Left cardiac atrium (tissue), 4 donors: ENCODE results near the gene ENOPH1. TPM values are rescaled to one million over a fixed set of nuclear protein-coding genes. Genes with fewer than 3 reads are reported as not detected.
"Not testable (repeated sequence)": the region's sequence is repeated elsewhere in the genome, so short reads cannot be mapped to it uniquely, and the experiment has no call there.

Experiments used
- ATAC-seq, 2 donors: fragments of 200-7000 bp; cut with Tn5 transposase; one replicate each; pipeline ENCODE4 v1.9.1; 2020; ENCODE audit warnings: mild to moderate bottlenecking in 2 of 2, moderate library complexity in 2 of 2
- DNase-seq: peaks from one replicate; pipeline ENCODE4 v3.0.0-alpha.2; 2020
- intact Hi-C, 2 donors: fragments of 100-400 bp; cut with DNase I; formaldehyde crosslinking; loops; one replicate each; pipeline versions ENCODE4 v1.14.1 to v1.15.1; 2022 to 2023
- long read RNA-seq: library from polyadenylated mRNA; unstranded; transcript quantifications from one replicate; pipeline ENCODE4 v2.0.0, GENCODE V29; 2021
- total RNA-seq, 2 donors: library from RNA; stranded (reverse); fragmentation: NEBNext Ultra II Directional; extraction: Animal tissue kit (Norgen Biotek cat#: 25700); gene quantifications; one replicate each; pipeline ENCODE4 v1.2.1, GENCODE V29; 2021
- donor health status: DM: no; HTN: yes; CAD: no.
- donor health status: DM: no; HTN: yes; CAD: no; lungs with severe emphysema.
- donor health status: DM: yes; HTN: yes; CAD: no.
- donor health status: Dilated cardiomyopathy.

The ENOPH1 gene
- 10 to 100 TPM; 14.4 to 19.3 TPM for total RNA-seq
- long read RNA-seq, transcript ENOPH1-202 (5 exons, 1,689 nt): minor isoform, 6 of 58 reads
- long read RNA-seq, transcript ENOPH1-203 (6 exons, 1,874 nt): minor isoform, 13 of 58 reads
- long read RNA-seq, transcript ENOPH1-201 (6 exons, 2,025 nt): major isoform, 37 of 58 reads
- long read RNA-seq, partial matches to known transcripts: 0 of 58 reads
- long read RNA-seq, other reads (novel, unspliced or antisense): 2 of 58 reads

DNA sequence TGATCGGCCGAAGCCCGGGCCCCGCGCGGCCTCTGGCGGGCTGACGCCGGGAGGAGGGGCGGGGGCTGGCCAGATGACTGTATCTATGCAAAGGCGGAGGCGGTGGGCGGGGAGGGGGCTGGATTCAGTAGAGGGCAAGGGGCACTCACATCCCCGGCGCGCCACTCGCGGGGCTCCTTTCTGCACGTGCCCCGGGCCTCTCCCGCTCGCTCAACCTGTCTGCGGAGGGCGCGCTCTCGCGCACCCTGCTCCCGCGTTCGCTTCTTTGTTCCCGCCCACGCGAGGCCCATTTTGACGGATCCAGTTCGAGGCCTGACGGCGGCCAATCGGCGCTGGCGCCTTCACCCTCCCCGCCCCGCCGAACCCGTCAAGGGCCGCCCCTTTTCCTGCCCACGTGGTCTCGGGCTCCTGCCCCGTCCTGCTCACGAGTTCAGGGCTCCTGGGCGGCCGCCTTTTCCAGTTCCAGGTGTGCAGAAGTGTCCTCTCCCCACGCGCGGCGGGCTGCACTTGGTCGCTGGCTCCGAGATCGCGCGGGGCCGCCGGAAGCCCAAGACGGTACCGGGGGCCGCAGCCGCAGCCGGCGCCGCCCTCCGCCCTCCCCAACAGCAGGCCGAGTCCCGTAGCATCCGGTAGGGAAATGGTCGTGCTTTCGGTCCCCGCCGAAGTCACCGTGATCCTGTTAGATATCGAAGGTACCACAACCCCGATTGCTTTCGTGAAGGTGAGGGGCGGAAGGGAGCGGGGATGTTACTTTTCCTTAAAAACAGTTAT lies at the start of gene ENOPH1, which contains the start of gene HNRNPDL:
ENOPH1 (plus strand) TSS at position 398 of the 771 bp plus-strand sequence; CDS start at position 638, 240 bp downstream.
HNRNPDL (minus strand) TSS at position 270 of the 771 bp plus-strand sequence. CDS start 772 bp downstream, outside the sequence.
- ATAC-seq: peak; percentile 85 to 88

DNA sequence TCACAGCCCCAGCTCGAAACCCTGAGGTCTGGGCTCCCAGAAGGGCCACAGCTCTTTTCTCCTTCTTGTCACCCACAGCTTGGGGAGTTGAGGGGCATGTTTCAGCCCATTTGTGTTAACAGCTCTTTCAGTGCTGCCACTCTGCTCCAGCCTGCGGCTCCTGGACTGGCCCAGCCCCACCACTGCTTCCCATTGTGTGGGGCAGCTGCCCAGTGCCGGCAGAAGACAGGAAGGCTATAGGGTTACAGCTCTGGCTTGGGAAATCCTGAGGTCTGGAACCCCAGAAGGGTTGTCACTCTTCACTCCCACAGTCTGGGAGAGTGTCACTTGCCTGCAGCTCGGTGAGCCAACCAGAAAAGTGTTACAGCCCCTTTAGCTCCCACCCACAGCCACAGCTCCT lies 49.6 kb upstream of the ENOPH1 start:
- intact Hi-C loops: loop anchor here in 1 of 2 donors (5.0 kb wide), 1 partner anchor 46 kb away; no protein-coding TSS in a partner anchor
- DNase-seq (no peak), ATAC-seq (no peak)

More for the DNA sequence above, at the start of gene ENOPH1, which contains the start of gene HNRNPDL:
- intact Hi-C loops: no loop called here
- DNase-seq: peak; percentile 97

DNA sequence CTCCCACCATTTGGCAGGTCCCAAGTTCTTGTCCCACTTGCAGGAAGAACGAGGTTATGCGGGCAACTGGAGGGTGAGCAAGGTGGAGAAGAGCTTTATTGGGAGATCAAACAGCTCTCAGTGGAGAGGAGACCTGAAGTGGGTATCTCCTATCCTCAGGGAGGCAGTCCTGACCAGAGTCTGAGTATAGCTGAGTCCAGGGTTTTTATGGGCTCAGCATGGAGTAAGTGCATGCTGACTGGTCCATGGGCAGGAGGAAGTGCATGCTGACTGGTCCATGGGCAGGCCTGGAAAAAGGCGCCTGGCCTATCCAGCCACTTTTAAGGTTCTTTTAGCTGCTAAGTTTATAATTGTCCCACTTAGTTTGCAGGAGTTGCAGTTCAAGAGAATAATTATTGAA lies 49.2 kb upstream of the ENOPH1 start:
- peak; percentile 11 to 47 for ATAC-seq
- no peak for DNase-seq
- intact Hi-C loops: loop anchor here in 1 of 2 donors (5.0 kb wide), 1 partner anchor 46 kb away; no protein-coding TSS in a partner anchor

DNA sequence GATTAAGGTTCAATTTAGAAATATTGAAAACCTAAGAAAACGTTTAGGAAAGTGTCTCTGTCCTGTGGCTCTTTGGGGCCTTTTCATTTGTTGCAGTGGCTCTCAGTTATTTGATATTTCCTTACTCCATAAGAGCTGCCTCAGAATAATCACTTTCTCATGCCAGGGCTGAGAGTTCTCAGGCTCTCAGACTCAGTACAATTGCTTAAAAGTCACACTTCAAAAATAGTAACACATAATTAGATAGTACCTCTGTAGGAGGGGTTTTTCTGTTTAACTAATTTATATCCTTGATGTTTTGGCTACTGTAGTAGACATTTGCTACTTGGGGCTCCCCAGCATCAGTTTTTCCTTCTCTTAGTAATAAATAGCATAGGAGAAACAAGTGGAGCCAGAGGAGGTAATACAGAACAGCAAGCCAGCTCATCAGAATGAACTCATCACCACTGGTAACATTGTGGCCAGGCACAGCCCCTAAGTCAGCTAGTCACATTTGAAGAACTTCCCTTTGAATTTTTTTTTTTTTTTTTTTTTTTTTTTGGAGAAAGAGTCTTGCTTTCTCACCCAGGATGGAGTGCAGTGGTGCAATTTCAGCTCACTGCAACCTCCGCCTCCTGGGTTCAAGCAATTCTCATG lies 48.6 kb upstream of the ENOPH1 start:
- DNase-seq: no peak
- peak in 1 of 2 donors; percentile 32 for ATAC-seq
- intact Hi-C loops: loop anchor here in 1 of 2 donors (5.0 kb wide), 1 partner anchor 46 kb away; no protein-coding TSS in a partner anchor

DNA sequence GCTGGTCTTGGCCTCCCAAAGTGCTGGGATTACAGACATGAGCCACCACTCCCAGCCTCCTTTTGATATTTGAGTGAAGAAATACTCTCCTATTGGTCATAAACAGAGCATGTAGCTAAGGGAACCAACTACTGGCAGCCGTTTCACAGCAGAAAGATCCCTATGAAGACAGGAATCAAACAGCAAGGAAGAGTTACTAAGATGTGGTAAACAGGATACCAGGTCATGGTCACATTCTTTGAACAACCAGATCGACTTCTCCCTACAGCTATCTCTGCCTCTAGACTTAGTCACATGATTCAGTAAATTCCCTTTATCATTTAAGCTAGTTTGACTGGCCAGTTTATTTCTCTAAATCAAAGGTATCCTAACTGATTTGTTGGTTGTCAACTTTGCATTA lies 47.6 kb upstream of the ENOPH1 start:
- intact Hi-C loops: loop anchor here in 1 of 2 donors (5.0 kb wide), 1 partner anchor 45 kb away; no protein-coding TSS in a partner anchor
- DNase-seq (no peak), ATAC-seq (no peak)

DNA sequence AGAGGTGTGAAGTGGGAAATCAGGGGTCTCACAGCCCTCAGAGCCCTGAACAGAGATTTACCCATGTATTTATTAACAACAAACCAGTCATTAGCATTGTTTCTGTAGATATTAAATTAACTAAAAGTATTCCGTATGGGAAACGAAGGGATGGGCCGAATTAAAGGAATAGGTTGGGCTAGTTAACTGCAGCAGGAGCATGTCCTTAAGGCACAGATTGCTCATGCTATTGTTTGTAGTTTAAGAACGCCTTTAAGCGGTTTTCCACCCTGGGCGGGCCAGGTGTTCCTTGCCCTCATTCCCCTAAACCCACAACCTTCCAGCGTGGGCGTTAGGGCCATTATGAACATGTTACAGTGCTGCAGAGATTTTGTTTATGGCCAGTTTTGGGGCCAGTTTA lies 44.1 kb upstream of the ENOPH1 start:
- ATAC-seq, intact Hi-C loops, DNase-seq: not testable (repeated sequence)

DNA sequence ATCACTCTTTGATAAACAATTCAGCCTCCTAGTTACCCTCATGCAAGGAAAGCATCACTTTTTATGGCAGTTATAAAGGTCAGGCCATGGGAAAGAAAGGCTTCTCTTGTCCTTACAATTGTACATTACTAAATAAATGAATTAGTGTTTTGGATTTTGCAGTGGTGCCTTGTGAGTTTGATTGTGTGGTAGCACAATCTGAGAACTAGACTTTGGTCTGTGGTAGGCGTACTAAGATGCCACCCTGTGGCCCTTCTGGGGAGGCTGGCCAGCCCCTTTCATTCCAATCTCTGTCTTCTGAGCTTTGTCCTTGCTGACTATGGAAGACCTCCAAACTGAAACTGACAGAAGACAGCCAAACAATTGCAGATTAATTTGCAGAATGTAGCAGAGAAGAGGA lies 42.0 kb upstream of the ENOPH1 start:
- intact Hi-C loops: no loop called here
- DNase-seq (no peak), ATAC-seq (peak; percentile 53 to 67)

DNA sequence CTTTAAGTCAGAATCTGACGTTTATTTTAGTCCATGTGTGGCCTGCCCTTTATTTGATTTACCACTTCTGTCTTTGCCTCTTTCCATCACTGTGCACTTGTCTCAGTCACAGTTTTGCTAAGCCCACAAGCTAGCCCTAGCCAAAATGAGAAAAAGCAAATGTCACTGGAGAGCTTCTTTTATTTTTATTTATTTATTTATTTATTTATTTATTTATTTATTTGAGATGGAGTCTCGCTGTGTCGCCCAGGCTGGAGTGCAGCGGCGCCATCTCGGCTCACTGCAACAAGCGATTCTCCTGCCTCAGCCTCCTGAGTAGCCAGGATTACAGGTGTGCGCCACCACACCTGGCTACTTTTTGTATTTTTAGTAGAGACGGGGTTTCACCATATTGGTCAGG lies 40.3 kb upstream of the ENOPH1 start:
- ATAC-seq, DNase-seq, intact Hi-C loops: not testable (repeated sequence)

DNA sequence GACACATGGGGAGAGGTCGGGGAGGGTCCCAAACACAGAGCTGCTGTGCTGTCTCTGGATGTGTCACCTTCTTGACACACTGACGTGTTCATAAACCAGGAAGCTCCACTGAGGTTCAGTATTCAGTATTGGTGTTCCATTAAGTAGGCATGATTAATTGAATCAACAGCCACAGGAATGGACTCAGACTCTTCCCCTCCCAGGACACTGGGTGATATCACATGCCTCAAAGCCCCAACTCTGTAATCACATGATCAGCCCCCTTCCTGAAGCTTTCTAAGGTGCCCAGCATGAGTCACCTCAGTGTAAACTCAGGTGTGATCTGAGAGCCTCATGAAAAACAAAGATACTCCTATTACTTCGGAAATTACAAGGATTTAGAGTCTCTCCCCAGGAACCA lies 35.5 kb upstream of the ENOPH1 start:
- intact Hi-C loops: no loop called here
- DNase-seq (no peak), ATAC-seq (no peak)

DNA sequence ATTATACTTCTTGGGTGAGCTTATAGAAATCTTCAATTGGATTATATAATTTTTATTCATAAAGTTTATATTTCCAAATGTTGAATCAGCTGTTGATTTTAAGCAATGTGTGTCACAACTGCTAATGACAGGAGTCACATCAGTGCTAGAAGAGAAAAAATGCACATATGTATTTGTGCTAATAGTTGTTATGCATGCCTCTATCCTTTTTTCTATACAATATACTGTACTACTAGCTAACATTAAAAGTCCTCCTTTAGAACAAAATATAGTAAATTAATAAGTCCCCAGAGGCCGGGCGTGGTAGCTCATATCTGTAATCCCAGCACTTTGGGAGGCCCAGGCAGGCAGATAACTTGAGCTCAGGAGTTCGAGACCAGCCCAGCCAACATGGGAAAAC lies 32.9 kb upstream of the ENOPH1 start:
- intact Hi-C loops: no loop called here
- DNase-seq (no peak), ATAC-seq (no peak)

DNA sequence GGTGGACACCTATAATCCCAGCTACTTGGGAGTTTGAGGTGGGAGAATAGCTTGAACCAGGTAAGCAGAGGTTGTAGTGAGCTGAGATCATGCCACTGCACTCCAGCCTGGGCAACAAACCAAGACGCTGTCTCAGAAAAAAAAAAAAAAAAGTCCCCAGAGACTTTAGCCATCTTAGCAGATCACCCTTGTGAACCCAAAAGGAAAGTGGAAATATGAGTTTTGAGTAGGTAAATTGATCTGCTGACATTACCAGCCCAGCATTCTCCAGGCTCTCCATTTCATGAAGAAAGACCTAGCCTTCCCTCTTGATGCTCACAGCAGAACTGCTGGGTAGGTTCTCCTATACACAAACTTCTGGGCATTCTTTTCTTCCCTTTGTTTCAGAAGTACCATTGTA lies 32.1 kb upstream of the ENOPH1 start:
- ATAC-seq (no peak), DNase-seq (no peak)
- intact Hi-C loops: no loop called here

DNA sequence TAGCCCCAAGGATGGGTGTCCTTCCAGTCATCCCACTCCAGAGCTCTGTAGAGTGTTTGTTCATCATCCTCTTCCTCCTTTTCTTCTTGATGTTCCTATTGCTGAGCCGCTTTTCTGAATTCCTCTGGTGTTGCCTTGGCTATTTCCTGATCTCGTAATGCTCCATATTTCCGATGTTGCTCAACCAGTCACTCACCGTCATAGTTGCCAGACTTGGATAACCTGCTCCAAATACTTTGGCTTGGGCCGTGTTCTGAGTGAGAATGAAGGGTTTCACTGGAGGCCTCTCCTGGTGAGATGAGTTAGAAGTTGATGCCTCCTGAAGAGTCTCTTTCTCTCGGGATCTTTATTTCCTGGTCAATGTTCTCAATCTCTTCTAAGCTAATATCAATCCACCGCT lies 28.8 kb upstream of the ENOPH1 start:
- intact Hi-C loops: no loop called here
- no peak for ATAC-seq
- DNase-seq: no peak

DNA sequence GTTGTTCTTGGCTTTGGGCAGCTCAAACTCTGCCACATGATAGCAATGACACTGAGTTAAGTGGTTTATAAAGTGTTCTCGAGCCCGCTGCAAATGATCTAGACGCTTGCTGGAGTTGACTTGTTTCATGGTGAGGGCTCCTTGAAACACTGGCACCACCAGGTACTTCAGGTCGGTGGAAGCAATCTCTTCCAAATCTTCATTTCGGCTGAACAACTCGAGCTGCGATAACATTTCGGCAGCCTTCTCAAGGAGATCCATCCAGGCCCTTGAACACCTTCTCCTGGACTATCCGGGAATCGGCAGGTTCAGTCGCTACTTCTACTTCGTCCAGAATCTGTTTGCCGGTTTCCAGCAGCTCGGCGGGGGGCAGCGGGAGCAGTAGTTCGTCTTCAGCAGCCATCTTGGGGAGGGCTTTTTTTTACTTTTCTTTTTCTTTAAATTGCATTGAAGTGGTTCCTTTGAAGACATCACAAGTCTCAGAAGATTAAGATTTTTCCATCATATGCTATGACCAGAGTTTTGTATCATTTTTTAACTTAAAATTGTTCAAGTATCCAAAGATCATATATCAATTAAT lies 28.1 kb upstream of the ENOPH1 start:
- intact Hi-C loops: no loop called here
- no peak for DNase-seq

DNA sequence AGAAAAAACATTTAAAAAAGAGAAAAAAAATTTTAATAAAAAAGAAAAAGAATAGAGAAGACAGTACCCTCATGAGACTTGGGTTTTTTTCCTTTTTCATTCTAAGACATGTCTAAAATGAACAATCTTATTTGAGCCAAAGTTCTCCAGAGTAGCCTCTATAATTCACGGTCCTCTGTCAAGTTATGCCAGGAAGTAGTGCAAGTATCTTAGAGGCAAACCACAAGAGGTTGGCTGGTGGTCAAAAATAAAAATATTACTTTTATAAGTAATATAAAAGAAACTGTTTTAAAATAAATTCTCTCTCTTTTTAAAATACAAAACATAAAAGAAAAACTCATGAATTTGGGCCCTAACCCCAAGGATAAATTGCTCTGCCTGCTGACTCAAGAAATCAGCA lies 26.7 kb upstream of the ENOPH1 start:
- intact Hi-C loops: no loop called here
- DNase-seq (no peak), ATAC-seq (no peak)

More for the DNA sequence above, 28.1 kb upstream of the ENOPH1 start:
- no peak for ATAC-seq

DNA sequence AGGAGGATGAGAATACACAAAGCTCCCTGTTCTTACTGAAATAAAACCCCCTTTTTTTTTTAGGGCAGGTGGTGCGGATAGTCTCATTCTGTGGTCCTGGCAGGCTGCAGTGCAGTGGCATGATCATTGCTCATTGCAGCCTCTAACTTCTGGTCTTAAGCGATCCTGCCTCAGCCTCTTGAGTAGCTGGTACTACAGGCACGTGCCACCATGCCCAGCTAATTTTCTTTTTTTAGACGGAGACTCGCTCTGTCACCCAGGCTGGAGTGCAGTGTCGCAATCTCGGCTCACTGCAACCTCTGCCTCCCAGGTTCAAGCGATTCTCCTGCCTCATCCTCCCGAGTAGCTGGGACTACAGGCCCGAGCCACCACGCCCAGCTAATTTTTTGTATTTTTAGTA lies 15.3 kb upstream of the ENOPH1 start:
- intact Hi-C loops, ATAC-seq, DNase-seq: not testable (repeated sequence)

DNA sequence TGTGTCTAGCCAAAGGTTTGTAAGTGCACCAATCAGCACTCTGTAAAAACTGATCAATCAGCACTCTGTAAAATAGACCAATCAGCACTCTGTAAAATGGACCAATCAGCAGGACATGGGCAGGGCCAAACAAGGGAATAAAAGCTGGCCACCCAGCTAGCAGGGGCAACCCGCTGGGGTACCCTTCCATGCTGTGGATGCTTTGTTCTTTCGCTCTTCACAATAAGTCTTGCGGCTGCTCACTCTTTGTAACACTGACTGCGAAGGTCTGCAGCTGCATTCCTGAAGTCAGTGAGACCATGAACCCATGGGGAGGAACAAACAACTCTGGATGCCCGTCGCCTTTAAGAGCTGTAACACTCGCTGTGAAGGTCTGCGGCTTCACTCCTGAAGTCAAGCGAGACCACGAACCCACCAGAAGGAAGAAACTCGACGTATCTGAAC lies 14.4 kb upstream of the ENOPH1 start:
- DNase-seq: no peak
- no peak for ATAC-seq
- intact Hi-C loops: no loop called here

DNA sequence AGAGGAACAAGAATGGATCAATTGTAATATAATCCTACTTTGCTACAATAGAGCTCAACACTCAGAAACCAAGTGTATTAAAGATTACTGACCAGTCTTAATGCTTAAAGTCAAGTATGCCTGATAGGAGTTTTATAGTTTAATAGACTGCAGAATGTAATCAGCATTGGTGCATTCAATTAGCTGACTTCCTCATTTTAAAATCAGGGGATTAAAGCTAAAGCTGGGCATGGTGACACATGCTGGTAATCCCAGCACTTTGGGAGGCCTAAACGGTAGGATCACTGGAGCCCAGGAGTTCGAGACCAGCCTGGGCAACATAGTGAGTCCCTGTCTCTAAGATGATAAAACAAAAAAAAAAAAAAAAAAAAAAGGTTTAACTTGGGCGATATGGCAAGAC lies 10.9 kb upstream of the ENOPH1 start:
- intact Hi-C loops: no loop called here
- ATAC-seq: no peak

DNA sequence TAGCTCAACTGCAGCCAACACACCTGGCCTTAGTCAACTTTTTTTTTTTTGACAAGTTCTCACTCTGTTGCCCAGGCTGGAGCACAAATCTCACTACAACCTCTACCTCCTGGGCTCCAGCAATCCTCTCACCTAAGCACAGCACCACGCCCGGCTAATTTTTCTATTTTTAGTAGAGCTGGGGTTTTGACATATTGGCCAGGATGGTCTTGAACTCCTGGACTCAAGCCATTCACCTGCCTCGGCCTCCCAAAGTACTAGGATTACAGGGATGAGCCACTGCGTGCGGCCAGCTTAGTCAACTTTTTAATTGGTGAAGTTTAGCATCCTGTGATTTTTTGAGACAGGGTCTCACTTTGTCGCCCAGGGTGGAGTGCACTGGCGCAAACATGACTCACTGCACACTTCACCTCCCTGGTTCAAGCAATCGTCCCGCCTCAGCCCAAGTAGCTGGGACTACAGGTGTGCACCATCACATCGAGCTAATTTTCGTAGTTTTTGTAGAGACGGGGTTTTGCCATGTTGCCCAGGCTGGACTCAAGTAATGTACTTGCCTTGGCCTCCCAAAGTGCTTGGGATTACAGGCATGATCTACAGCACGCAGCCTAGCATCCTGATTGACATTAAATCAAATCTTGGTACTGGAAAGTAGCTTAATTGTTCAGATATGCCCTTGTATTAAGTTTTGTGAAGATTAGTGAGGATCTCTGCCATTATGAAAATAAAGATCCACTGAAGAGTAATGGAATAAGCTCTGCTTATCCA lies 8.4 kb upstream of the ENOPH1 start:
- intact Hi-C loops: loop anchor here in 1 of 2 donors (2.0 kb wide), 1 partner anchor 45 kb away; no protein-coding TSS in a partner anchor
- ATAC-seq (peak in 1 of 2 donors; percentile 26), DNase-seq (no peak)

More for the DNA sequence above, 10.9 kb upstream of the ENOPH1 start:
- no peak for DNase-seq
